Prostate gland (tissue), 2 donors: ENCODE measurements around the gene BLM.

Experiments used
- POLR2A ChIP-seq: fragments of 450-650 bp; IDR thresholded peaks from one replicate; pipeline ENCODE4 v1.6.1; 2016; ENCODE audit warnings: antibody characterized with exemption, mild to moderate bottlenecking
- POLR2AphosphoS5 ChIP-seq: sonication (generic); formaldehyde crosslinking; IDR thresholded peaks from one replicate; pipeline ENCODE4 v1.6.1; 2017; ENCODE audit warnings: antibody characterized with exemption
- TF ChIP-seq, protein P1 (sequence below), 4 experiments: fragments of 200-600 bp in 2 of 4; fragments of 450-650 bp in 2 of 4; sonication (generic) in 2 of 4; IDR thresholded peaks; 1 replicate in 3 of 4; 2 replicates in 1 of 4; pipeline ENCODE4 v1.5.1; 2016 to 2019; ENCODE audit warnings: antibody characterized with exemption in 4 of 4, mild to moderate bottlenecking in 2 of 4, moderate library complexity in 2 of 4

DNA sequence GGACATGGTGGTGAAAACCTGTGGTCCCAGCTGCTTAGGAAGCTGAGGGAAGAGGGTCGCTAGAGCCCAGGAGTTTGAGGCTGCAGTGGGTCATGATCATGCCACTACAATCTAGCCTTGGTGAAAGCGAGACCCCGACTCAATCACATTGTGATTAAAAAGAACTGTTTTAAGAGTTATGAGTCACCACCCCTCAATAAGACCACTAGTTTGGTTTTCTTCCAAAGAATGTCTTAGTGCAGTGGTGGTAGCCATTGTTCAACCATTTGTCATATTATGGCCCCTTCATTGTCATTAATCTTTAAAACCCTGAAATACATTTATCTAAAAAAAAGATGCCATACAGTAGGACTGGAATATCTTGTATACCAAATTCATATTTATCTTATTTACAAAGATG, 48.8 kb downstream of the BLM start:
- TF ChIP-seq, protein P1, sequence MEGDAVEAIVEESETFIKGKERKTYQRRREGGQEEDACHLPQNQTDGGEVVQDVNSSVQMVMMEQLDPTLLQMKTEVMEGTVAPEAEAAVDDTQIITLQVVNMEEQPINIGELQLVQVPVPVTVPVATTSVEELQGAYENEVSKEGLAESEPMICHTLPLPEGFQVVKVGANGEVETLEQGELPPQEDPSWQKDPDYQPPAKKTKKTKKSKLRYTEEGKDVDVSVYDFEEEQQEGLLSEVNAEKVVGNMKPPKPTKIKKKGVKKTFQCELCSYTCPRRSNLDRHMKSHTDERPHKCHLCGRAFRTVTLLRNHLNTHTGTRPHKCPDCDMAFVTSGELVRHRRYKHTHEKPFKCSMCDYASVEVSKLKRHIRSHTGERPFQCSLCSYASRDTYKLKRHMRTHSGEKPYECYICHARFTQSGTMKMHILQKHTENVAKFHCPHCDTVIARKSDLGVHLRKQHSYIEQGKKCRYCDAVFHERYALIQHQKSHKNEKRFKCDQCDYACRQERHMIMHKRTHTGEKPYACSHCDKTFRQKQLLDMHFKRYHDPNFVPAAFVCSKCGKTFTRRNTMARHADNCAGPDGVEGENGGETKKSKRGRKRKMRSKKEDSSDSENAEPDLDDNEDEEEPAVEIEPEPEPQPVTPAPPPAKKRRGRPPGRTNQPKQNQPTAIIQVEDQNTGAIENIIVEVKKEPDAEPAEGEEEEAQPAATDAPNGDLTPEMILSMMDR (IDR thresholded peaks at IDR 0.05), result no peak
- no peak for TF ChIP-seq POLR2A
- TF ChIP-seq POLR2AphosphoS5, result no peak
